Panc1 (cell line): ENCODE data around the gene CUL9. TPM values are rescaled to one million over a fixed set of nuclear protein-coding genes. Genes with fewer than 3 reads are reported as not detected.

Source experiments
- ATAC-seq: fragments of 200-7000 bp; cut with Tn5 transposase; 2 replicates; pipeline ENCODE4 v1.9.1; 2020; ENCODE audit warnings: mild to moderate bottlenecking, moderate library complexity
- BruUV-seq: library from RNA; stranded (reverse); fragments of 400-500 nt; replicated peaks from 2 replicates; lab custom pipeline; 2021; lab: Mats Ljungman, UMichigan
- CTCF ChIA-PET: fragments of 300-600 bp; sonication (Branson Sonifier 250); formaldehyde crosslinking; loops from one replicate; lab custom pipeline; 2022; ENCODE audit warnings: antibody characterized with exemption; lab: Charles Lee
- POLR2A ChIA-PET: fragments of 300-600 bp; sonication (Branson Sonifier 250); formaldehyde crosslinking; loops from one replicate; lab custom pipeline; 2022; ENCODE audit warnings: antibody characterized with exemption; lab: Charles Lee
- DNase-seq: peaks from one replicate; pipeline ENCODE4 v3.0.0-alpha.2; 2010; ENCODE audit warnings: low read depth, low spot score
- H3K27ac ChIP-seq: 2 replicates; pipeline ENCODE4 v1.5.1; 2011; ENCODE audit warnings: mild to moderate bottlenecking, low read length, inconsistent platforms
- H3K27me3 ChIP-seq: fragments of 200-500 bp; sonication (Bioruptor generic); 2 replicates; pipeline ENCODE4 v1.6.0; 2014; ENCODE audit warnings: low read length, inconsistent platforms; ENCODE audit not compliant: control insufficient read depth, insufficient read depth
- H3K36me3 ChIP-seq: fragments of 200-500 bp; sonication (Bioruptor generic); 2 replicates; pipeline ENCODE4 v1.5.1; 2014; ENCODE audit warnings: inconsistent platforms, mild to moderate bottlenecking, low read length, moderate library complexity; ENCODE audit not compliant: control insufficient read depth, insufficient read depth
- H3K4me1 ChIP-seq: 2 replicates; pipeline ENCODE4 v1.5.1; 2011; ENCODE audit warnings: inconsistent platforms, mild to moderate bottlenecking, low read length, moderate library complexity; ENCODE audit not compliant: control insufficient read depth, insufficient read depth
- H3K4me3 ChIP-seq, 2 experiments: 2 replicates each; pipeline ENCODE4 v1.5.1; 2011 to 2012; ENCODE audit warnings: low read depth in 2 of 2, low read length in 2 of 2, mild to moderate bottlenecking in 2 of 2, inconsistent platforms in 1 of 2, moderate library complexity in 1 of 2
- H3K9me3 ChIP-seq: fragments of 200-500 bp; sonication (Bioruptor generic); 2 replicates; pipeline ENCODE4 v1.5.1; 2014; ENCODE audit warnings: low read depth, mild to moderate bottlenecking, inconsistent platforms, low read length, moderate library complexity; ENCODE audit not compliant: control insufficient read depth, insufficient read depth
- POLR2AphosphoS5 ChIP-seq: IDR thresholded peaks from 2 replicates; pipeline ENCODE4 v1.6.1; 2012; ENCODE audit warnings: mild to moderate bottlenecking, low read depth, low read length, moderate library complexity
- REST ChIP-seq, 2 experiments: IDR thresholded peaks; 2 replicates each; pipeline ENCODE4 v1.6.1; 2011 to 2012; ENCODE audit warnings: low read depth in 2 of 2, control low read depth in 1 of 2, low read length in 1 of 2, mild to moderate bottlenecking in 1 of 2, moderate library complexity in 1 of 2; ENCODE audit not compliant: insufficient read depth in 1 of 2
- SIN3A ChIP-seq: IDR thresholded peaks from 2 replicates; pipeline ENCODE4 v1.6.1; 2012; ENCODE audit warnings: low read depth, mild to moderate bottlenecking, low read length, moderate library complexity, borderline replicate concordance; ENCODE audit not compliant: insufficient read depth
- TCF7L2 ChIP-seq: IDR thresholded peaks from 2 replicates; pipeline ENCODE4 v1.6.1; 2011; ENCODE audit warnings: mild to moderate bottlenecking, low read depth, low read length, inconsistent platforms
- in situ Hi-C: cut with HindIII; loops from 2 replicates; pipeline ENCODE4 v1.10.0; 2016; ENCODE audit warnings: low sequenced_read_pairs, low pct_unique_long_range_greater_than_20kb
- intact Hi-C: fragments of 100-400 bp; cut with micrococcal nuclease; formaldehyde crosslinking; loops from one replicate; pipeline ENCODE4 v1.10.0; 2022; ENCODE audit not compliant: unreplicated experiment
- total RNA-seq: library from RNA; stranded (reverse); gene quantifications from one replicate; pipeline ENCODE4 v1.2.1, GENCODE V29; 2021; ENCODE audit not compliant: unreplicated experiment
- TF ChIP-seq, protein P1 (sequence below): fragments of 450-650 bp; IDR thresholded peaks from 2 replicates; pipeline ENCODE4 v1.5.1; 2017; ENCODE audit warnings: mild to moderate bottlenecking

Gene CUL9
- total RNA-seq, 1 experiment from 2014 or later = 54.3 TPM

- in situ Hi-C loops (no loop called here), intact Hi-C loops (loop anchor here (10.0 kb wide), 2 partner anchors 241 to 401 kb away; partner anchors contain the start of gene TBCC)
- peaks cover 19% of the 10 kb centered on the region for H3K4me1 ChIP-seq
- no peak for DNase-seq
- H3K9me3 ChIP-seq = no peaks in the 10 kb centered on the region
- ChIA-PET POLR2A (interaction anchor here (0.6 kb wide), 1 partner anchor 1033 kb away, joined by 9 read pairs; no protein-coding TSS in a partner anchor), CTCF (interaction anchor here (0.7 kb wide), 1 partner anchor 11 kb away, joined by 3 read pairs; no protein-coding TSS in a partner anchor)
- TF ChIP-seq REST (IDR thresholded peaks at IDR 0.05; ENCODE audit: insufficient read depth in 1 of 2, low read depth in 2 of 2, low read length in 1 of 2) (no peak), POLR2AphosphoS5 (no peak), TCF7L2 (no peak), SIN3A (no peak)
- TF ChIP-seq, protein P1, sequence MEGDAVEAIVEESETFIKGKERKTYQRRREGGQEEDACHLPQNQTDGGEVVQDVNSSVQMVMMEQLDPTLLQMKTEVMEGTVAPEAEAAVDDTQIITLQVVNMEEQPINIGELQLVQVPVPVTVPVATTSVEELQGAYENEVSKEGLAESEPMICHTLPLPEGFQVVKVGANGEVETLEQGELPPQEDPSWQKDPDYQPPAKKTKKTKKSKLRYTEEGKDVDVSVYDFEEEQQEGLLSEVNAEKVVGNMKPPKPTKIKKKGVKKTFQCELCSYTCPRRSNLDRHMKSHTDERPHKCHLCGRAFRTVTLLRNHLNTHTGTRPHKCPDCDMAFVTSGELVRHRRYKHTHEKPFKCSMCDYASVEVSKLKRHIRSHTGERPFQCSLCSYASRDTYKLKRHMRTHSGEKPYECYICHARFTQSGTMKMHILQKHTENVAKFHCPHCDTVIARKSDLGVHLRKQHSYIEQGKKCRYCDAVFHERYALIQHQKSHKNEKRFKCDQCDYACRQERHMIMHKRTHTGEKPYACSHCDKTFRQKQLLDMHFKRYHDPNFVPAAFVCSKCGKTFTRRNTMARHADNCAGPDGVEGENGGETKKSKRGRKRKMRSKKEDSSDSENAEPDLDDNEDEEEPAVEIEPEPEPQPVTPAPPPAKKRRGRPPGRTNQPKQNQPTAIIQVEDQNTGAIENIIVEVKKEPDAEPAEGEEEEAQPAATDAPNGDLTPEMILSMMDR = no peak
- ATAC-seq = no peak
- no peak overlapping the region for H3K4me3 ChIP-seq
- no peaks in the 10 kb centered on the region for H3K27me3 ChIP-seq
- no TSS peak for BruUV-seq
- no peaks in the 10 kb centered on the region for H3K36me3 ChIP-seq
- H3K27ac ChIP-seq = no peak overlapping the region
Measured at GRCh38 chr6:43146261-43146660, 35.7 kb upstream of the CUL9 start.

DNA sequence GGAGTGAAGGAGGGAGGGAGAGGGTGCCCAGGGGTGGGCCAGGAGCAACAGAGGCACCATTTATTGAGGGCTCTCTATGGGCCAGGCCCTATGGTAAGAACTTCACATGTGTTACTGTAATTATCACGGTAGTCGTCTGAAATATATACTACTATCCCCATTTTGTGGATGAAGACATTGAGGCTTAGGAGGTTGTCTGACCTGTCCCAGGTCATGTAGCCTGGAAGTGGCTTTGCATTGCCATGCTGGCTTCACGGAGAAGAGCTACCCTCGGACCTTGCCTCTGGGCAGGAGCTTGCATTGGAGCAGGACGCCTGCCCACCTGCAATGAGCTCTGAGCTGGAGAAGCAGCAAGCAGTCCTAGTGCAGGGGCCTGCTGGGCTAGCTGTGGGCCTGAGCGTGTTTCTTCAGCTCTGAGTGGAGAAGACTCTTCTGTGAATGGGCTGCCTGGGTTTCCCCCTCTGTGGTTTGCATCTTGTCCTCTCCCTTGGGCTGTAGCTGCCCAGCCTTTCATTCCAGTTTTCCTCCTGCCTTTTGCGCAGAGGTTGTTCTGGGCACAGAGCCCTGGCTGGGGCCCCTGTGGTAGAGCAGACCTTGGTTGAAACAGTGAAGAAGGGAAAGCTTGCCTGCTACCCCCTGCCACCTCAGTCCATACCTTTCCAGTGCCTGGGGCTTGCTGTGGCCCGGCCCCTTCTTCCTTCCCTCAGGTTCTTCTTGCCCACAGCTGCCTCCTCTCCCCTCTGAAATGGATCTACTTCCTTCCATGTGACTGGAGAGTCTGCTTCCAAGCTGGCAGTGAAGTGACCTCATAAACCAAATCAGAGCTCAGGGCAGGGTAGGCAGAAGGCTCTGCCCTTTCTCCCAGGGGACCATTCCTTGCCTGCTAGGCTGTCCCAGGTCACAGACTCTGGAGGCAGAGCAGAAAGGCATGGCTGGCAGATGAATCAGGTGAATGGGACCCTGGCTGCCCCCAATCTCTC, 35.0 kb upstream of the CUL9 start:
- BruUV-seq = no TSS peak
- CTCF ChIA-PET = interaction anchor here (0.6 to 0.7 kb wide), 2 partner anchors 11 to 202 kb away, joined by 3 read pairs; no protein-coding TSS in a partner anchor
- POLR2A ChIA-PET = interaction anchor here (0.6 kb wide), 2 partner anchors 46 to 1032 kb away, joined by 3 to 9 read pairs; no protein-coding TSS in a partner anchor
- DNase-seq = no peak
- TF ChIP-seq SIN3A (no peak), TCF7L2 (no peak)
- no peak overlapping the region for H3K27ac ChIP-seq
- intact Hi-C loops = loop anchor here (10.0 kb wide), 2 partner anchors 242 to 402 kb away; partner anchors contain the start of gene TBCC
- ATAC-seq = no peak
- H3K4me3 ChIP-seq = no peak overlapping the region
- in situ Hi-C loops = no loop called here
- H3K27me3 ChIP-seq = no peaks in the 10 kb centered on the region
- H3K4me1 ChIP-seq = peaks cover 19% of the 10 kb centered on the region
- no peaks in the 10 kb centered on the region for H3K9me3 ChIP-seq
- no peaks in the 10 kb centered on the region for H3K36me3 ChIP-seq
